ENCODE measurements around the gene MMS22L.

MMS22L gene

DNA sequence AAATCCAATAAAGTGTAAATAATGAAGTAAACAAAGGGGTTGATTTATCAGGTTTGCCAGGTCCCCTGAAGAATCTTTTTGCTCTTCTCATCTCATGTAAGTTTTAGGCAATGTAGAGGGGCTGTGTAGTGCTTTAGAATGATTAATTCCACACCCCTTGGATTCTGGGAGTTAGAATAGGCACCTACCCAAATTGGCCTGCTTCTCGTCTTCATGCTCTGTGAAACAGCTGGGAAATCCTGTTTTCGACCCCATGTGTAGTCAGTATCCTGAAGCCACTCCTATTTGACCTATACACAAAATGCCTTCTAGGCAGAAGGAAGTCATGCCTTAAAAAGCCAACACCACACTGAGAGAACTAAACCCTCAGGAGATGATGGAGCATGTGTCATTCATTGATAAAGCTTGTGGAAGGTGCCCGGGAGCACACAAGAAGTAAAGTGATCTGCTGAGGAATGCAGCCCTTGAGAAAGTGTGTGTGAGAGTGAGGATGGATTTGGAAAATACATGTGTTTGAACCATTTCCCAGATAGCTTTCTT lies 187.6 kb downstream of the MMS22L start:
- peaks cover 37% of the 10 kb centered on the region for H3K4me1 Mint-ChIP-seq
- peak overlapping the region in 1 of 3 experiments; percentile 23 for H3K4me3 Mint-ChIP-seq
- no peaks in the 10 kb centered on the region for H3K36me3 Mint-ChIP-seq (ENCODE audit: low read depth)
- TF ChIP-seq, protein P1, sequence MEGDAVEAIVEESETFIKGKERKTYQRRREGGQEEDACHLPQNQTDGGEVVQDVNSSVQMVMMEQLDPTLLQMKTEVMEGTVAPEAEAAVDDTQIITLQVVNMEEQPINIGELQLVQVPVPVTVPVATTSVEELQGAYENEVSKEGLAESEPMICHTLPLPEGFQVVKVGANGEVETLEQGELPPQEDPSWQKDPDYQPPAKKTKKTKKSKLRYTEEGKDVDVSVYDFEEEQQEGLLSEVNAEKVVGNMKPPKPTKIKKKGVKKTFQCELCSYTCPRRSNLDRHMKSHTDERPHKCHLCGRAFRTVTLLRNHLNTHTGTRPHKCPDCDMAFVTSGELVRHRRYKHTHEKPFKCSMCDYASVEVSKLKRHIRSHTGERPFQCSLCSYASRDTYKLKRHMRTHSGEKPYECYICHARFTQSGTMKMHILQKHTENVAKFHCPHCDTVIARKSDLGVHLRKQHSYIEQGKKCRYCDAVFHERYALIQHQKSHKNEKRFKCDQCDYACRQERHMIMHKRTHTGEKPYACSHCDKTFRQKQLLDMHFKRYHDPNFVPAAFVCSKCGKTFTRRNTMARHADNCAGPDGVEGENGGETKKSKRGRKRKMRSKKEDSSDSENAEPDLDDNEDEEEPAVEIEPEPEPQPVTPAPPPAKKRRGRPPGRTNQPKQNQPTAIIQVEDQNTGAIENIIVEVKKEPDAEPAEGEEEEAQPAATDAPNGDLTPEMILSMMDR (IDR thresholded peaks at IDR 0.05; ENCODE audit: unreplicated experiment in 3 of 3): no peak
- H3K9me3 Mint-ChIP-seq: no peaks in the 10 kb centered on the region
- H3K27me3 Mint-ChIP-seq (ENCODE audit: low read depth): no peaks in the 10 kb centered on the region
- H3K27ac Mint-ChIP-seq: peak overlapping the region in 1 of 3 experiments; percentile 48

DNA sequence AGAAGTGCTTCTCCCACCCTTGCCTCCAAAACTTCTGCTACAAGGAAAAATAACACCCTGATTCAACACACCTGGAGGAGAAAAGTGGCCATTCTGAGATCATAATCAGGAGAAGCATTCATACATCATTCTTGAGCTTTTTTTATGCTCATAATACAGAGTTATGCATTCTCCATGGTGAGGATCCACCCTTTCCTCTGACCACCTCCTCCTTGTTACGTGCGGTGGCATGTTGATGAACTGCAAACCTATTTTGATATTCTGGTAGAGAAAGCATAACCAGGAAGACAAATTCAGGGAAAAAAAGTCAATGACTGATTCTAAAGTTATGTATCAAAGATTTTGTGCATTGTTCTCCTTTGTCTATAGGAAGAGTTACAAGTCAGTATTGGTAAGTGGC lies 188.6 kb downstream of the MMS22L start:
- no peak overlapping the region for H3K27ac Mint-ChIP-seq
- H3K4me1 Mint-ChIP-seq: peaks cover 37% of the 10 kb centered on the region
- H3K9me3 Mint-ChIP-seq: no peaks in the 10 kb centered on the region
- H3K27me3 Mint-ChIP-seq (ENCODE audit: low read depth): no peaks in the 10 kb centered on the region
- H3K36me3 Mint-ChIP-seq (ENCODE audit: low read depth): no peaks in the 10 kb centered on the region
- no peak overlapping the region for H3K4me3 Mint-ChIP-seq
- TF ChIP-seq, protein P1 (IDR thresholded peaks at IDR 0.05; ENCODE audit: unreplicated experiment in 3 of 3): no peak

DNA sequence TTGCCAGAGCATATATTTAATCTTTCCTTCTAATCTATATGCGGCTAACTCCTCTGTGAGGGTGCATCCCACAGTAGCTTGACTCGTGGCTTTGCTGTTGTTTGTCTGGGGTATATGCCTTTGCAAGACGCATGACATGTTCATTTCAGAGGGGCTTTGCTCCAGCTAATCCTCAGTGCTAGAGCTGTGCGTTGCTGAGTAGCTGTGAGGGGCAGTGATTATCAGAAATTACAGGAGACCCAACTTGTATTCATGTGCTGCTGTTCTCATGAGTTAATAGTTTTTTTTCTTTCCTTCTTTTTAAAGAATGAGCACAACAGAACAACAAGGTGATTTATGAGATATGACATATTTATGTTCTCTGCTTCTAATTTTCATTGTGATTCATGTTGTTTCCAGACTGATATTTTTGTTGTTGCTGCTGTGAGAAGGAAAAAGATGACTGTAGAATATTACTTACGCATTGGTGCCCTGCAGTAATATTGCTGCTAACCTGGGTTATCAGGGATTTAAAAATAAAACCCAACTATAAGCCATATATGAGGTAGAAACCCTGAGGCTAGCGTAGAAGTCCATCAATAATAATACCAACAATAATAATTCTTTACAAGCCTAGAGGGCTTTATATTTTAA lies 190.2 kb downstream of the MMS22L start:
- Mint-ChIP-seq H3K27ac (peak overlapping the region in 2 of 3 experiments; percentile 30 to 51), H3K27me3 (ENCODE audit: low read depth) (no peaks in the 10 kb centered on the region), H3K9me3 (no peaks in the 10 kb centered on the region), H3K36me3 (ENCODE audit: low read depth) (no peaks in the 10 kb centered on the region), H3K4me3 (no peak overlapping the region), H3K4me1 (peaks cover 37% of the 10 kb centered on the region)
- TF ChIP-seq, protein P1 (IDR thresholded peaks at IDR 0.05; ENCODE audit: unreplicated experiment in 3 of 3): no peak

Data from nephron (organoid).